ENCODE data around the gene CHM. TPM values are rescaled to one million over a fixed set of nuclear protein-coding genes. Genes with fewer than 3 reads are reported as not detected.

Gene CHM
- total and polyA plus RNA-seq, 2 experiments from 2014 or later: 19.0 to 19.1 TPM

GRCh38 chrX:85992811-85993229 is 54.5 kb downstream of the CHM start:
- Mint-ChIP-seq H3K4me1 (peaks cover 45% of the 10 kb centered on the region), H3K36me3 (ENCODE audit: low read depth) (peaks cover 18% of the 10 kb centered on the region; the same call in 2 of the 3 replicates), H3K9me3 (no peaks in the 10 kb centered on the region; the same call in 2 of the 3 replicates), H3K27ac (no peak overlapping the region), H3K4me3 (no peak overlapping the region), H3K27me3 (ENCODE audit: insufficient read depth, low read depth, poor library complexity) (peaks cover 2% of the 10 kb centered on the region)
- DNase-seq (ENCODE audit: low spot score): no peak
- TF ChIP-seq STAT1 (IDR thresholded peaks at IDR 0.05; ENCODE audit: unreplicated experiment): no peak
- no peak for TF ChIP-seq JUNB (IDR thresholded peaks at IDR 0.05; ENCODE audit: unreplicated experiment)
- no peak for TF ChIP-seq CTCF (conservative IDR thresholded peaks at IDR 0.05; ENCODE audit: low read depth in 2 of 2)
- TF ChIP-seq CREB1 (CRISPR knock-in tag; IDR thresholded peaks at IDR 0.05; ENCODE audit: low read depth): no peak
- TF ChIP-seq EZH2 (IDR thresholded peaks at IDR 0.05; ENCODE audit: low read depth, unreplicated experiment): no peak
- TF ChIP-seq ZNF462 (CRISPR knock-in tag; IDR thresholded peaks at IDR 0.05): no peak
- TF ChIP-seq NANOG (IDR thresholded peaks at IDR 0.05; ENCODE audit: borderline replicate concordance): no peak
- no peak for TF ChIP-seq ZNF331 (CRISPR knock-in tag; IDR thresholded peaks at IDR 0.05; ENCODE audit: low read depth)
- no peak for TF ChIP-seq REST (IDR thresholded peaks at IDR 0.05; ENCODE audit: unreplicated experiment)
- TF ChIP-seq POLR2AphosphoS5 (IDR thresholded peaks at IDR 0.05; ENCODE audit: low read depth): no peak
- TF ChIP-seq ZNF114 (CRISPR knock-in tag; IDR thresholded peaks at IDR 0.05): no peak
- TF ChIP-seq EZH2phosphoT487 (IDR thresholded peaks at IDR 0.05; ENCODE audit: unreplicated experiment): no peak
- TF ChIP-seq ETS1 (IDR thresholded peaks at IDR 0.05): no peak
- no peak overlapping the region for H2AFZ ChIP-seq
- H3K4me1 ChIP-seq (ENCODE audit: insufficient read depth): peaks cover 20% of the 10 kb centered on the region
- H3K4me2 ChIP-seq: no peak overlapping the region
- no peaks in the 10 kb centered on the region for H4K20me1 ChIP-seq (replicated peaks; ENCODE audit: insufficient read depth)
- ATAC-seq: no peak
- H3K4me3 ChIP-seq: no peak overlapping the region
- no peaks in the 10 kb centered on the region for H3K9me2 ChIP-seq (ENCODE audit: insufficient read depth)
- no peaks in the 10 kb centered on the region for H3K27me3 ChIP-seq (ENCODE audit: insufficient read depth)
- no peaks in the 10 kb centered on the region for H3K36me3 ChIP-seq (ENCODE audit: insufficient read depth)
- H3K79me2 ChIP-seq (replicated peaks; ENCODE audit: insufficient read depth): peaks cover 61% of the 10 kb centered on the region
- H3F3A ChIP-seq (replicated peaks; ENCODE audit: low read depth): no peaks in the 10 kb centered on the region
- no peak overlapping the region for H3K27ac ChIP-seq (ENCODE audit: low read depth)
